Gastrocnemius medialis (tissue), 4 donors: ENCODE data around the gene VWA7.

ENCODE experiments used
- CTCF ChIP-seq, 5 experiments: fragments of 450-650 bp in 3 of 5; fragments of 200-600 bp in 2 of 5; sonication (generic) in 2 of 5; IDR thresholded peaks in 4 of 5; conservative IDR thresholded peaks in 1 of 5; 1 replicate in 4 of 5; 2 replicates in 1 of 5; pipeline ENCODE4 v1.5.1; 2016 to 2019; ENCODE audit warnings: antibody characterized with exemption in 5 of 5, mild to moderate bottlenecking in 3 of 5, moderate library complexity in 3 of 5
- POLR2A ChIP-seq, 2 donors: fragments of 450-650 bp; IDR thresholded peaks; one replicate each; pipeline ENCODE4 v1.6.1; 2017; ENCODE audit warnings: antibody characterized with exemption in 2 of 2, mild to moderate bottlenecking in 2 of 2, moderate library complexity in 2 of 2

- no peak for TF ChIP-seq POLR2A (IDR thresholded peaks at IDR 0.05)
- TF ChIP-seq CTCF (IDR thresholded peaks at IDR 0.05 in 4 of 5, conservative IDR thresholded peaks at IDR 0.05 in 1 of 5): no peak
Observed at GRCh38 chr6:31780507-31781243, 3.5 kb upstream of the VWA7 start.
